Keratinocyte (primary cell): ENCODE data around the gene LARP1B. TPM values are rescaled to one million over a fixed set of nuclear protein-coding genes. Genes with fewer than 3 reads are reported as not detected.

Source experiments
- DNase-seq: peaks from one replicate; pipeline ENCODE4 v3.0.0-alpha.2; 2011; ENCODE audit warnings: low read depth, missing footprints, low spot score
- FAIRE-seq: peaks from 2 replicates; lab custom pipeline; 2011; peaks lifted over from hg19 to GRCh38; lab: Jason Lieb, UNC
- H2AFZ ChIP-seq: 2 replicates; pipeline ENCODE4 v1.6.0; 2012; ENCODE audit warnings: low read length, control low read depth, inconsistent platforms; ENCODE audit not compliant: control insufficient read depth
- H3K27ac ChIP-seq: 2 replicates; pipeline ENCODE4 v1.5.1; 2011; ENCODE audit warnings: low read length; ENCODE audit not compliant: control insufficient read depth, insufficient read depth
- H3K27me3 ChIP-seq: 3 replicates; pipeline ENCODE4 v1.6.0; 2011; ENCODE audit warnings: low read length; ENCODE audit not compliant: control insufficient read depth, insufficient read depth; ENCODE audit errors: extremely low read depth
- H3K36me3 ChIP-seq, 2 experiments: 2 replicates in 1 of 2; 3 replicates in 1 of 2; pipeline ENCODE4 v1.5.1; 2011; ENCODE audit warnings: low read length in 2 of 2, mild to moderate bottlenecking in 1 of 2; ENCODE audit not compliant: control insufficient read depth in 2 of 2, insufficient read depth in 2 of 2; ENCODE audit errors: extremely low read depth in 1 of 2
- H3K4me1 ChIP-seq: 3 replicates; pipeline ENCODE4 v1.5.1; 2011; ENCODE audit warnings: low read length; ENCODE audit not compliant: control insufficient read depth, insufficient read depth; ENCODE audit errors: extremely low read depth
- H3K4me2 ChIP-seq: 3 replicates; pipeline ENCODE4 v1.6.0; 2011; ENCODE audit warnings: low read depth, low read length; ENCODE audit not compliant: control insufficient read depth, insufficient read depth; ENCODE audit errors: extremely low read depth
- H3K4me3 ChIP-seq, 3 experiments: fragments of 200-600 bp in 1 of 3; sonication (generic) in 1 of 3; 2 replicates in 2 of 3; 3 replicates in 1 of 3; pipeline ENCODE4 v1.5.1; 2011 to 2016; ENCODE audit warnings: low read length in 3 of 3, mild to moderate bottlenecking in 3 of 3, control low read depth in 2 of 3, inconsistent platforms in 1 of 3, low read depth in 1 of 3, mixed read lengths in 1 of 3, mixed run types in 1 of 3, moderate library complexity in 1 of 3; ENCODE audit not compliant: control insufficient read depth in 2 of 3, insufficient read depth in 2 of 3; ENCODE audit errors: extremely low read depth in 1 of 3
- H3K79me2 ChIP-seq: 2 replicates; pipeline ENCODE4 v1.6.0; 2012; ENCODE audit warnings: low read length; ENCODE audit not compliant: control insufficient read depth, insufficient read depth
- H3K9ac ChIP-seq: 3 replicates; pipeline ENCODE4 v1.6.0; 2011; ENCODE audit warnings: low read length; ENCODE audit not compliant: control insufficient read depth, insufficient read depth; ENCODE audit errors: extremely low read depth
- H3K9me1 ChIP-seq: 3 replicates; pipeline ENCODE4 v1.6.0; 2011; ENCODE audit warnings: low read length; ENCODE audit not compliant: control insufficient read depth, insufficient read depth; ENCODE audit errors: extremely low read depth
- H3K9me3 ChIP-seq: 2 replicates; pipeline ENCODE4 v1.5.1; 2012; ENCODE audit warnings: low read depth, low read length; ENCODE audit not compliant: control insufficient read depth
- H4K20me1 ChIP-seq: 3 replicates; pipeline ENCODE4 v1.6.0; 2011; ENCODE audit warnings: low read length; ENCODE audit not compliant: control insufficient read depth, insufficient read depth; ENCODE audit errors: extremely low read depth
- CTCF ChIP-seq, 3 experiments: IDR thresholded peaks in 1 of 3; conservative IDR thresholded peaks in 1 of 3; optimal IDR thresholded peaks in 1 of 3; 2 replicates in 2 of 3; 3 replicates in 1 of 3; pipeline versions ENCODE3 to v1.5.1; 2011; ENCODE audit warnings: low read length in 3 of 3, mild to moderate bottlenecking in 3 of 3, moderate library complexity in 2 of 3, control low read depth in 1 of 3, inconsistent platforms in 1 of 3; ENCODE audit not compliant: insufficient read depth in 2 of 3; ENCODE audit errors: extremely low read depth in 1 of 3
- EZH2 ChIP-seq: IDR thresholded peaks from one replicate; pipeline ENCODE4 v1.6.1; 2012; ENCODE audit warnings: inconsistent platforms, mild to moderate bottlenecking, low read length, moderate library complexity
- dilution Hi-C: fragments of 300-500 bp; cut with MboI; formaldehyde crosslinking; loops from one replicate; pipeline ENCODE4 v1.7.0; 2020; ENCODE audit warnings: low sequenced_read_pairs; ENCODE audit not compliant: extremely low pct_ligation_motif_present
- polyA plus RNA-seq, 5 experiments: library from polyadenylated mRNA; depleted of rRNA in 3 of 5; stranded (reverse) in 3 of 5; stranded (forward) in 1 of 5; unstranded in 1 of 5; fragments of >200 nt; gene quantifications; 1 replicate in 1 of 5; 2 replicates in 3 of 5; 3 replicates in 1 of 5; pipeline versions ENCODE4 v1.2.1 to v1.2.3, GENCODE V29; 2011 to 2012; ENCODE audit warnings: missing spikeins in 2 of 5, low read depth in 1 of 5, low replicate concordance in 1 of 5

Gene LARP1B
- polyA plus RNA-seq, 1 donor (not counting 4 experiments of a cell fraction or from before 2014, with no cell fraction given): 18.3 TPM

DNA sequence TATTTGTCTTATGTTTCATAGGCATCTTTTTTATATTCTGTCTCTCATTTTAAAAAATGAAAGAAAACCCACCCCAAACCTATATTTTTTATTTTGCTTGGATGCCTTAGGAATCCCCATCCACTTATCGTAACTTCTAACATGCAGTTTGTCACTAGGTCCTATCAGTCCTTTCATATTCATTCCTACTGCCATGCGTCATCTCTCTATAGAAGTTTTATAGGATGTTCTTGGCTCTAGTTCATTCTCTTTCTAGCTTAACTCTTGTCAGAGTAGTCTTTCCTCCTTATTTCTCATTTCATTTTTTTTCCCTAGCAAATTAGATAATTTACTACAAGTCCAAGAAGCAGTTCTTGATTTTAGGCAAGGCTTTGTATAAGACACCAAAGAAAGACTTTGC is 92.7 kb downstream of the LARP1B start:
- no peaks in the 10 kb centered on the region for H3K9me1 ChIP-seq
- no peak overlapping the region for H3K4me3 ChIP-seq
- no peak overlapping the region for H2AFZ ChIP-seq
- H3K79me2 ChIP-seq: no peaks in the 10 kb centered on the region
- no peaks in the 10 kb centered on the region for H3K27me3 ChIP-seq
- DNase-seq (no peak), FAIRE-seq (no peak)
- H3K4me1 ChIP-seq: no peaks in the 10 kb centered on the region
- no peak overlapping the region for H3K27ac ChIP-seq
- no peaks in the 10 kb centered on the region for H3K9me3 ChIP-seq
- H3K36me3 ChIP-seq: no peaks in the 10 kb centered on the region
- dilution Hi-C loops: no loop called here
- no peaks in the 10 kb centered on the region for H4K20me1 ChIP-seq
- no peak overlapping the region for H3K9ac ChIP-seq
- TF ChIP-seq EZH2: no peak
- TF ChIP-seq CTCF (optimal IDR thresholded peaks at IDR 0.05 in 1 of 3, IDR thresholded peaks at IDR 0.05 in 1 of 3, conservative IDR thresholded peaks at IDR 0.05 in 1 of 3; ENCODE audit: extremely low read depth in 1 of 3, insufficient read depth in 2 of 3, low read length in 3 of 3): no peak
- no peak overlapping the region for H3K4me2 ChIP-seq

- H3K4me3 ChIP-seq: no peak overlapping the region
- no peak overlapping the region for H3K4me2 ChIP-seq
- H3K27me3 ChIP-seq: no peaks in the 10 kb centered on the region
- no peaks in the 10 kb centered on the region for H3K79me2 ChIP-seq
- FAIRE-seq (no peak), DNase-seq (no peak)
- H3K9ac ChIP-seq: no peak overlapping the region
- H4K20me1 ChIP-seq: no peaks in the 10 kb centered on the region
- dilution Hi-C loops: no loop called here
- TF ChIP-seq CTCF (optimal IDR thresholded peaks at IDR 0.05 in 1 of 3, IDR thresholded peaks at IDR 0.05 in 1 of 3, conservative IDR thresholded peaks at IDR 0.05 in 1 of 3; ENCODE audit: extremely low read depth in 1 of 3, insufficient read depth in 2 of 3, low read length in 3 of 3) (no peak), EZH2 (no peak)
- no peak overlapping the region for H2AFZ ChIP-seq
- no peaks in the 10 kb centered on the region for H3K9me3 ChIP-seq
- H3K4me1 ChIP-seq: no peaks in the 10 kb centered on the region
- no peak overlapping the region for H3K27ac ChIP-seq
- H3K9me1 ChIP-seq: no peaks in the 10 kb centered on the region
- no peaks in the 10 kb centered on the region for H3K36me3 ChIP-seq
Observed at GRCh38 chr4:128155231-128155855, 94.2 kb downstream of the LARP1B start.
